HG02610 (cell line): Measurements from ENCODE around the gene KLHL17.

Experiments used
- ATAC-seq: cut with Tn5 transposase; IDR thresholded peaks from one replicate; pipeline ENCODE4 v1.9.1; 2021; ENCODE audit warnings: mild to moderate bottlenecking, moderate library complexity; ENCODE audit not compliant: unreplicated experiment

Gene KLHL17

GRCh38 chr1:921011-921837 is 39.2 kb upstream of the KLHL17 start:
- ATAC-seq = no peak

- ATAC-seq = no peak
Measured at GRCh38 chr1:923131-923990, 37.0 kb upstream of the KLHL17 start, which contains the start of gene SAMD11. Gene SAMD11 (plus strand): TSS chr1:923923. CDS start chr1:924432, 509 bp downstream.

GRCh38 chr1:923991-924655 is 36.3 kb upstream of the KLHL17 start:
- no peak for ATAC-seq

GRCh38 chr1:924656-925560 is 35.5 kb upstream of the KLHL17 start:
- no peak for ATAC-seq

GRCh38 chr1:925561-926421 is 34.6 kb upstream of the KLHL17 start:
- ATAC-seq = no peak

- no peak for ATAC-seq
Measured at GRCh38 chr1:927234-927633, 33.1 kb upstream of the KLHL17 start.

GRCh38 chr1:927748-928147 is 32.6 kb upstream of the KLHL17 start:
- no peak for ATAC-seq

- no peak for ATAC-seq
Measured at GRCh38 chr1:928825-929661, 31.3 kb upstream of the KLHL17 start.

- no peak for ATAC-seq
Measured at GRCh38 chr1:929712-930632, 30.4 kb upstream of the KLHL17 start.

GRCh38 chr1:930633-931138 is 29.7 kb upstream of the KLHL17 start:
- no peak for ATAC-seq

- ATAC-seq = no peak
Measured at GRCh38 chr1:931380-932172, 28.8 kb upstream of the KLHL17 start.

- no peak for ATAC-seq
Measured at GRCh38 chr1:932173-932510, 28.2 kb upstream of the KLHL17 start.

GRCh38 chr1:932776-933602 is 27.4 kb upstream of the KLHL17 start:
- no peak for ATAC-seq

GRCh38 chr1:933603-933940 is 26.8 kb upstream of the KLHL17 start:
- no peak for ATAC-seq

- no peak for ATAC-seq
Measured at GRCh38 chr1:934991-935750, 25.2 kb upstream of the KLHL17 start.
